GM19467 (cell line): ENCODE results near the gene CNNM3.
"Not testable (repeated sequence)": the region's sequence is repeated elsewhere in the genome, so short reads cannot be mapped to it uniquely, and the experiment has no call there.

Experiments used
- ATAC-seq: cut with Tn5 transposase; IDR thresholded peaks from one replicate; pipeline ENCODE4 v1.9.1; 2021; ENCODE audit warnings: mild to moderate bottlenecking, moderate library complexity; ENCODE audit not compliant: unreplicated experiment

The CNNM3 gene

DNA sequence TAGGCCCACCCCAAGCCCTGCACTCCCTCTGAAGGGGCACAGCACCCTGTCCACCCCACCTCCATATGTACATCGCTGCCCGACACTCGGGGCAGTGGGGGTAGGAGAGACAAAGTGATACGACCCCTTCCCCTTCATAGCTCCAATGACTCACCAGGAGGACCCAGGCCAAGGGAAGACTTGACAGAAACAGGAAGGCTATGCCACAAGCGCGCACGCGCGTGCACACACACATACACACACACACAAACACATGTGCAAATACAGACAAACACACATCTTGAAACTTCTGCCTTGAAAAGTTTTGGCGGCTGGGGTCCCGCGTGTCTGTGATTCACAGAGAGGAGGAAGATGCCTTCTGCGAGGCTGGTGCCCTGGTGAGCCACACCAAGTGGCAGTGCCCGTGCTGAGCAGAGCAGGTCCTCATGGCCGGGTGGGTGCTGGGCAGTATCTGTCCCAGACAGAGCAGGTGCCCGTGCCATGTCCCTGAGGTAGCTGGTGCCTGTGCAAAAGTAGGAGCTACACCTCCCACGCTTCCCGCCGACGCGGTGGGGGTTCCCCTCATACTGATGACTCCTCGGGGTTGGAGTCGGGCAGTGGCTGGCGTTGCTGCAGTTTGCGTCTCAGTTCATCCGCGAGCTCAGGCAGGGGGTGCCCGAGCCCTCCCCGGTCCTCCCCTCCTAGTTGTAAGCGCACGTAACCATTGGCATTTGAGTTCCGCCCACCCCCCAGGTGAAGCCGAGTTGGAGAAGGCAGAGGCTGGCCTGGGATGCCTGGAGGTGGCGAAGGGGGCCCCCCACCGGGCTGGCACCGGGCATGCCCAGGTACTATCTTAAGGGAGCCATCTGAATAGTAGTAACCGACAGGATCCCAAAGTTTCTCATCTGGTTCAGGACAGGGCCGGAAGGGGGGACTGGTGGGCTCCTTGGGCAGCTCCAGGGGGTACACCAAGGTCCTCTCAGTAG lies 44.3 kb downstream of the CNNM3 start:
- ATAC-seq: no peak

DNA sequence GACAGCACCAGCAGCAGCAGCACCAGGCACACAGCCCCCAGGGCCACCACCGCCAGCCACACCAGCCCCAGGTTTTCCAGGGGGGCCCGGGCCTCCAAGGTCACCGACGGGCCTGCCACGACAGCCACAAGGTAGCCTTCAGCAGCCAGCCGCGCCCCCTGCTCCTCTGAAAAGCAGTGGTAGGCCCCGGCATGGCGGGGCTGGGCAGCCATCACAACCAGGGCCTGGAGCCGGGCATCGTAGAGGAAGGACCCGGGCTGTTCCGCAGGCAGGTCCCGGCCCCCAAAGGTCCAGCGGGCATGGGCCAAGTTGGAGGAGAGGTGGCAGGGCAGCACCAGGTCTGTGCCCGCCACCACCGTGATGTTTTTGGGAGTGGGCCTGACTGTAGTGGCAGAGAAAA lies 45.0 kb downstream of the CNNM3 start:
- no peak for ATAC-seq

- ATAC-seq: not testable (repeated sequence)
These were observed 47.0 kb downstream of the CNNM3 start for GRCh38 chr2:96863056-96863455.

- no peak for ATAC-seq
These were observed 47.7 kb downstream of the CNNM3 start for GRCh38 chr2:96863575-96864342.

DNA sequence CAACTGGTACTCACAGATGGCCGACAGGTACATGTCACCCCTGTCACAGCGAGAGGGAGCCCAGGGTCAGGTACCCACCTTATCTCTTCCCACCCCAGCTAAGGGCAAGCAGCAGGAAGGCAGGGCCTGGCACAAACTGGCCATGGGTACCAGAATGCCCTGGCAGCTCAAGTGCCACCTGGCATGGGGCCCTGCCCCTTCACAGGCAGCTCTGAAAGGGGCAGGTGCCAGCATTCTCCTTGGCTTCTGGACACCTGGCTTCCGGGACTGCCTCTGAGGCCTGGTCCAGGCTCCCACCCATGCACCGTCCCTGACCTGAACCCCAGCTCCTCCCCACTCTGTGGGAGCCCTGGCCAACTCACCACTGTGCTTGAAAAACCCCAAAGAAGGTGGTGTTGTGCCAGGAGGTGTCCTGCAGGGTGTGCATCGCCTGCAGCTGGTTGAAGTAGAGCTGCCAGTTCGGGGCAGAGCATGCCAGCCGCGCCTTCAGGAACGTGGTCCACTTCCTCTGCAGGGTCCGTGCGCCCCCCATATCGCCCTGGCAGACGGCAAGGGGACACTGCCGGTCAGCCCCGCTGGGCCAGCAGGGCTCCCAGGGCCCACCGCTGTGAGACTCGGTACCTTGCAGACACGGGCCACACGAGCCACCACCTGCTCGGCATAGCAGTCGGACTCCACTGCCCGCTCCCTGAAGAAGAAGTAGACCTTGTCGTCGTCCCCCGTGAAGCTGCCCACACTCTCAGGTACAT lies 48.4 kb downstream of the CNNM3 start:
- no peak for ATAC-seq

- no peak for ATAC-seq
These were observed 49.6 kb downstream of the CNNM3 start for GRCh38 chr2:96865654-96866053.

DNA sequence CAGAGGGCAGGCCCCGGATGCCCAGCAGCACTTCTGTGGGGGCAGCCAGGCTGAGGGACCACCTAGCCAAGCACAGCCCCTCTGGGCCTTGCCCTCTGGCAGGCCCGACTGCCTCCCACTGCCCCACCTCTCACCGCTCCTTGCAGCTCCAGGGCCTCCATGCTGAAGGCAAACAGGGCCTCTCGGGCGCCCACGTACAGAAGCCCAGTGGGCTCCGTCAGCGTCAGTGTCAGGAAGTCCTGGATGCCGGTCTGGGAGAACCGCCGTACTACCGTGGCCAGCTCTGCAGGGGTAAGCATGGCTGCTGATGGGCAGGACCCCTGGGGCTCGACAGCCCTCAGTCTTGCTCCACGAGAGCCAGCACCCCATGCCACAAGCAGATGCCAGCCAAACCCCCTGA lies 50.1 kb downstream of the CNNM3 start:
- no peak for ATAC-seq

DNA sequence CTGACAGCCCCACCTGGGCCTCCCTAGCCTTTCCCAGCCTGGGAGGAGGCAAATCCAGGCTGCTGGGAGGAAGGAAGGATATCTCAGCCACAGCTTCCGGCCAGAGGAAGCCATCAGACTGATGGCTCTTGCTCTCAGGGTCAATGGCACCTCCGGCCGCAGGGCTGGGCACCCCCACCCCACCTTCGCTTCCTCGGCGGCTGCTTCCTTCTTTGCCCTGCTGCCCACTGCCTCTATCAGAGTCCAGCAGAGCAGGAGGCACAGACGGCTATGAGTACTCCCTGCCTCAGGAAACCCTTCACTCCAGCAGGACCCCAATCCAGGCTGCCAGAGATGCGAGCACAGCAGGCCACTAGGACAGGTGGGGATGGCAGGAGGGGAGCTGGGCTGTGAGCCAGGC lies 50.5 kb downstream of the CNNM3 start:
- no peak for ATAC-seq

- ATAC-seq: no peak
These were observed 51.1 kb downstream of the CNNM3 start for GRCh38 chr2:96866986-96867755.

GRCh38 chr2:96867756-96868554 lies 51.9 kb downstream of the CNNM3 start:
- ATAC-seq: no peak

GRCh38 chr2:96868555-96869280 lies 52.6 kb downstream of the CNNM3 start:
- ATAC-seq: peak; percentile 44

- ATAC-seq: no peak
These were observed 53.3 kb downstream of the CNNM3 start for GRCh38 chr2:96869281-96869821.

GRCh38 chr2:96869822-96870625 lies 54.0 kb downstream of the CNNM3 start, which contains the start of gene SEMA4C:
Gene SEMA4C (minus strand): TSS chr2:96870080. CDS start chr2:96867886, 2,194 bp downstream.
- no peak for ATAC-seq

GRCh38 chr2:96870626-96871255 lies 54.7 kb downstream of the CNNM3 start:
- ATAC-seq: no peak

- no peak for ATAC-seq
These were observed 56.7 kb downstream of the CNNM3 start for GRCh38 chr2:96872591-96873349.

DNA sequence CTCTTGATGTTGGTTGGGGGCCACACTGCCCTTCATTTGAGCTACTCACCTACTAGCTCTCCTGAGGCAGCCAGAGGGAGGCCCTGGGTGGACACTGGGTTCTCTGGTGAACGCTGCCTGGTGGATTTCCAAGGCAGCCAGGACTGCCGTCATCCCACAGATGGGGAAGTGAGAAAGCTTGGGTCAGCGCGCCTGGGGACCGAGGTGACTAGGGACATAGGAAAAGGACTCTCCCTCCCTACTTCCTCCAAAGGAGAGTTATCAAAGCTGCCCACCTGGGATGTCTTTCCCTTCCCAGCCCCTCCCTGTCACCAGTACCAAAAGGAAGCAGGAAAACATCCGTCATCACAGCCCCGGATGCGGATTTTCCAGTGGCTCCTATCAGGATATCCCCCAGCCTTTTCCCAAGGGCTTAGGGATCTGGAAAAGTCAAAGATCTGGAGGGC lies 57.6 kb downstream of the CNNM3 start:
- ATAC-seq: no peak
